ENCODE measurements around the gene MYT1.

MYT1 gene

GRCh38 chr20:64142590-64142989 is 21.7 kb upstream of the MYT1 start:
- no peak for TF ChIP-seq CTCF (IDR thresholded peaks at IDR 0.05)
- Histone ChIP-seq H3K4me3 (no peak overlapping the region), H3K27ac (no peak overlapping the region)
- DNase-seq (ENCODE audit: low spot score), result no peak

GRCh38 chr20:64143018-64143801 is 21.0 kb upstream of the MYT1 start:
- no peak for TF ChIP-seq CTCF (IDR thresholded peaks at IDR 0.05)
- DNase-seq (ENCODE audit: low spot score), result no peak
- Histone ChIP-seq H3K4me3 (no peak overlapping the region), H3K27ac (no peak overlapping the region)

- Histone ChIP-seq H3K27ac (no peak overlapping the region), H3K4me3 (no peak overlapping the region)
- no peak for TF ChIP-seq CTCF (IDR thresholded peaks at IDR 0.05)
- DNase-seq (ENCODE audit: low spot score), result no peak
Observed at GRCh38 chr20:64144144-64144912, 19.9 kb upstream of the MYT1 start.

GRCh38 chr20:64145458-64146300 is 18.6 kb upstream of the MYT1 start:
- no peak for TF ChIP-seq CTCF (IDR thresholded peaks at IDR 0.05)
- Histone ChIP-seq H3K27ac (no peak overlapping the region), H3K4me3 (no peak overlapping the region)
- no peak for DNase-seq (ENCODE audit: low spot score)

GRCh38 chr20:64146301-64146935 is 17.8 kb upstream of the MYT1 start:
- no peak for TF ChIP-seq CTCF (IDR thresholded peaks at IDR 0.05)
- no peak overlapping the region for H3K4me3 ChIP-seq
- no peak for DNase-seq (ENCODE audit: low spot score)
- H3K27ac ChIP-seq, result no peak overlapping the region

GRCh38 chr20:64146936-64147477 is 17.2 kb upstream of the MYT1 start:
- no peak overlapping the region for H3K4me3 ChIP-seq
- no peak for DNase-seq (ENCODE audit: low spot score)
- no peak for TF ChIP-seq CTCF (IDR thresholded peaks at IDR 0.05)
- H3K27ac ChIP-seq, result no peak overlapping the region
